Caco-2 (cell line): ENCODE results near the gene NLRP6. TPM values are rescaled to one million over a fixed set of nuclear protein-coding genes. Genes with fewer than 3 reads are reported as not detected.

Experiments used
- BruUV-seq: library from RNA; stranded (reverse); fragments of 400-500 nt; replicated peaks from 2 replicates; lab custom pipeline; 2021; lab: Mats Ljungman, UMichigan
- CTCF ChIA-PET: fragments of 300-600 bp; sonication (Branson Sonifier 250); formaldehyde crosslinking; loops from one replicate; lab custom pipeline; 2022; ENCODE audit warnings: antibody characterized with exemption; lab: Charles Lee
- POLR2A ChIA-PET: fragments of 300-600 bp; sonication (Branson Sonifier 250); formaldehyde crosslinking; loops from one replicate; lab custom pipeline; 2022; ENCODE audit warnings: antibody characterized with exemption; lab: Charles Lee
- DNase-seq, 2 experiments: peaks; one replicate each; pipeline versions ENCODE4 v3.0.0 to v3.0.0-alpha.2; 2020 to 2022
- H3K27me3 ChIP-seq: replicated peaks from 2 replicates; pipeline ENCODE4 v1.6.0; 2011; ENCODE audit warnings: low read length; ENCODE audit not compliant: control insufficient read depth, insufficient read depth
- H3K36me3 ChIP-seq: 2 replicates; pipeline ENCODE4 v1.5.1; 2011; ENCODE audit warnings: low read length; ENCODE audit not compliant: control insufficient read depth, insufficient read depth
- H3K4me1 ChIP-seq: fragments of 250-450 bp; sonication (Bioruptor Pico); 2 replicates; pipeline ENCODE4 v1.5.1; 2020; ENCODE audit warnings: mild to moderate bottlenecking
- H3K4me3 ChIP-seq: 2 replicates; pipeline ENCODE4 v1.5.1; 2011; ENCODE audit warnings: low read depth, mild to moderate bottlenecking, control low read depth, low read length
- H3K9me3 ChIP-seq: fragments of 250-450 bp; sonication (Bioruptor Pico); 2 replicates; pipeline ENCODE4 v1.5.1; 2020; ENCODE audit warnings: mild to moderate bottlenecking, moderate library complexity
- H3K27ac Mint-ChIP-seq: one replicate; pipeline ENCODE4 v1.8.0; 2022; ENCODE audit warnings: mixed read lengths; ENCODE audit not compliant: unreplicated experiment
- H3K27me3 Mint-ChIP-seq: one replicate; pipeline ENCODE4 v1.8.0; 2022; ENCODE audit warnings: mixed read lengths; ENCODE audit not compliant: insufficient read depth, unreplicated experiment
- H3K36me3 Mint-ChIP-seq: one replicate; pipeline ENCODE4 v1.8.0; 2022; ENCODE audit warnings: mild to moderate bottlenecking, mixed read lengths; ENCODE audit not compliant: insufficient read depth, unreplicated experiment
- H3K4me1 Mint-ChIP-seq: one replicate; pipeline ENCODE4 v1.8.0; 2022; ENCODE audit warnings: low read depth, mixed read lengths; ENCODE audit not compliant: unreplicated experiment
- H3K4me3 Mint-ChIP-seq: one replicate; pipeline ENCODE4 v1.8.0; 2022; ENCODE audit warnings: mild to moderate bottlenecking, moderate library complexity, mixed read lengths; ENCODE audit not compliant: unreplicated experiment
- H3K9me3 Mint-ChIP-seq: one replicate; pipeline ENCODE4 v1.8.0; 2022; ENCODE audit warnings: mixed read lengths; ENCODE audit not compliant: unreplicated experiment
- CTCF ChIP-seq, 2 experiments: fragments of 200-600 bp in 1 of 2; IDR thresholded peaks; 1 replicate in 1 of 2; 2 replicates in 1 of 2; pipeline versions ENCODE4 v1.5.1 to v1.8.0; 2011 to 2022; ENCODE audit warnings: antibody characterized with exemption in 1 of 2, control low read depth in 1 of 2, inconsistent platforms in 1 of 2, low read depth in 1 of 2, low read length in 1 of 2, mild to moderate bottlenecking in 1 of 2, moderate library complexity in 1 of 2; ENCODE audit not compliant: insufficient read depth in 1 of 2, severe bottlenecking in 1 of 2, unreplicated experiment in 1 of 2
- intact Hi-C: fragments of 100-400 bp; cut with micrococcal nuclease; formaldehyde crosslinking; loops from one replicate; pipeline ENCODE4 v1.10.0; 2022; ENCODE audit not compliant: unreplicated experiment
- total RNA-seq: library from RNA; stranded (reverse); gene quantifications from 2 replicates; pipeline ENCODE4 v1.2.3, GENCODE V29; 2022

NLRP6 gene
- total RNA-seq, 1 experiment from 2014 or later = not detected

GRCh38 chr11:326592-326841 is 48.3 kb downstream of the NLRP6 start:
- CTCF ChIA-PET = no interaction called here
- H3K9me3 ChIP-seq = peaks cover 2% of the 10 kb centered on the region; the same call in 1 of the 2 replicates
- no peaks in the 10 kb centered on the region for H3K9me3 Mint-ChIP-seq
- no peak overlapping the region for H3K4me3 ChIP-seq
- POLR2A ChIA-PET = no interaction called here
- H3K27me3 ChIP-seq = no peaks in the 10 kb centered on the region
- peaks cover 14% of the 10 kb centered on the region for H3K36me3 Mint-ChIP-seq
- H3K4me3 Mint-ChIP-seq = no peak overlapping the region
- H3K27me3 Mint-ChIP-seq = no peaks in the 10 kb centered on the region
- H3K27ac Mint-ChIP-seq = no peak overlapping the region
- no peak for DNase-seq
- intact Hi-C loops = no loop called here
- peaks cover 15% of the 10 kb centered on the region; the same call in 1 of the 2 replicates for H3K4me1 ChIP-seq
- no TSS peak for BruUV-seq
- H3K4me1 Mint-ChIP-seq = peaks cover 10% of the 10 kb centered on the region
- H3K36me3 ChIP-seq = no peaks in the 10 kb centered on the region
- no peak for TF ChIP-seq CTCF (IDR thresholded peaks at IDR 0.05; ENCODE audit: insufficient read depth in 1 of 2, low read depth in 1 of 2, low read length in 1 of 2, severe bottlenecking in 1 of 2, unreplicated experiment in 1 of 2)

- intact Hi-C loops = no loop called here
- ChIA-PET CTCF (no interaction called here), POLR2A (no interaction called here)
- no peak for DNase-seq
- no peak for TF ChIP-seq CTCF (IDR thresholded peaks at IDR 0.05; ENCODE audit: insufficient read depth in 1 of 2, low read depth in 1 of 2, low read length in 1 of 2, severe bottlenecking in 1 of 2, unreplicated experiment in 1 of 2)
- Mint-ChIP-seq H3K4me1 (peaks cover 10% of the 10 kb centered on the region), H3K27me3 (no peaks in the 10 kb centered on the region), H3K4me3 (no peak overlapping the region), H3K9me3 (no peaks in the 10 kb centered on the region), H3K36me3 (peaks cover 14% of the 10 kb centered on the region), H3K27ac (no peak overlapping the region)
- no peaks in the 10 kb centered on the region for H3K27me3 ChIP-seq
- H3K4me3 ChIP-seq = no peak overlapping the region
- BruUV-seq = no TSS peak
- H3K36me3 ChIP-seq = no peaks in the 10 kb centered on the region
- H3K9me3 ChIP-seq = peaks cover 5% of the 10 kb centered on the region; the same call in 1 of the 2 replicates
- peaks cover 15% of the 10 kb centered on the region; the same call in 1 of the 2 replicates for H3K4me1 ChIP-seq
Observed at GRCh38 chr11:326842-327580, 48.8 kb downstream of the NLRP6 start.

DNA sequence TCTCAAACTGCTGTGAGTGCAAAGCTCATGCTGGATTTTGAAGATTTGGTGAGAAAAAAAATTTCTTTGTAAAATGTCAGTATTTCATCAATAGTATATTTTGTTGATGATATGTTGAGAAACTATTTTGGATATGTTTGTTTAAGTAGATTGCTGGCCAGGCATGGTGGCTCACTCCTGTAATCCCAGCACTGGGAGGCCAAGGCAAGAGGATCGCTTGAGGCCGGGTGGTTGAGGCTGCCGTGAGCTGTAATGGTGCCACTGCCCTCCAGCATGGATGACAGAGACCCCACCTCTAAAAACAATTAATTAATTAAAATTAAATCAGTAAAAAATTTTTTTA is 49.3 kb downstream of the NLRP6 start:
- ChIA-PET CTCF (no interaction called here), POLR2A (no interaction called here)
- H3K36me3 ChIP-seq = no peaks in the 10 kb centered on the region
- peaks cover 15% of the 10 kb centered on the region; the same call in 1 of the 2 replicates for H3K4me1 ChIP-seq
- no peak for DNase-seq
- no TSS peak for BruUV-seq
- peaks cover 5% of the 10 kb centered on the region; the same call in 1 of the 2 replicates for H3K9me3 ChIP-seq
- no peaks in the 10 kb centered on the region for H3K27me3 ChIP-seq
- H3K9me3 Mint-ChIP-seq = no peaks in the 10 kb centered on the region
- no peak overlapping the region for H3K4me3 Mint-ChIP-seq
- H3K4me1 Mint-ChIP-seq = peaks cover 10% of the 10 kb centered on the region
- no peaks in the 10 kb centered on the region for H3K27me3 Mint-ChIP-seq
- H3K27ac Mint-ChIP-seq = no peak overlapping the region
- H3K36me3 Mint-ChIP-seq = peaks cover 14% of the 10 kb centered on the region
- intact Hi-C loops = no loop called here
- H3K4me3 ChIP-seq = no peak overlapping the region
- TF ChIP-seq CTCF (IDR thresholded peaks at IDR 0.05; ENCODE audit: insufficient read depth in 1 of 2, low read depth in 1 of 2, low read length in 1 of 2, severe bottlenecking in 1 of 2, unreplicated experiment in 1 of 2) = no peak
